Measurements from ENCODE around the gene ISLR.

The ISLR gene

DNA sequence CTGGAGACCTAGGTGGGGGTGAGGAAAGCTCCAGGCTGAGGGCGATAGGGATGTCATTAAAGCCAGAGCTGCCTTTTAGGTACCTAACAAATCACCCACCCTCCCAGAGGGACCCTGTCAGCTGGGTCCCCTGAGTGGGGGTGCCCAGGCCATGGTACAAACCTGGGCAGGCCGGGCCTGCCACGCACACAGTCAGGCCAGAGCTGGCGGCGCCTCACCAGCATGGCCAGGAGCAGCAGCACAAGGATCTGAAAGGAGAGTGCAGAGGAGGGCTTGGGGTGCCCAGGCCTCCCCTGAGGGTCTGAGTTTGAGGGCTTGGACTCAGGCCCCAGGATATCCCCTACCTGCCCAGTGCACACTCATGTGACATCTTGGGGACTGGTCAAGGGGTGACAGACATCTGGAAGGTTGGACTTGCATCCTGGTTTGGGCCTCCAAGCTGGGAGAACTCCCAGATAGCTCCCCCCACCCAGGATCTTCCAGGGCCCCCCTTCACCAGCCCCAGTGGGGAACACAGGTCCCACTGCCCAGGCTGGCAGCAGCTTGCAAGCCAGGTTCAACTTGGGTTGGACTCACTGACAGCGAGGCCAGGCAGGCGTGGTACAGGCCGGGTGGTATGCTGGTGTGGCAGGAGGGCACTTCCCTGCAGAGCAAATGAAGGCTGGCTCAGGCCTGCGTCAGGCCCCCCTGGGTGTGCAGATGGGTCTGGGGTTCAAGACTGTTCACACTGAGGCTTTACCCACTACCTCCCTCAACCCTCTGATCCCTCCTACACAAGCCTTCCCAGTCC is 23.9 kb downstream of the ISLR start:
- no peak for DNase-seq

DNA sequence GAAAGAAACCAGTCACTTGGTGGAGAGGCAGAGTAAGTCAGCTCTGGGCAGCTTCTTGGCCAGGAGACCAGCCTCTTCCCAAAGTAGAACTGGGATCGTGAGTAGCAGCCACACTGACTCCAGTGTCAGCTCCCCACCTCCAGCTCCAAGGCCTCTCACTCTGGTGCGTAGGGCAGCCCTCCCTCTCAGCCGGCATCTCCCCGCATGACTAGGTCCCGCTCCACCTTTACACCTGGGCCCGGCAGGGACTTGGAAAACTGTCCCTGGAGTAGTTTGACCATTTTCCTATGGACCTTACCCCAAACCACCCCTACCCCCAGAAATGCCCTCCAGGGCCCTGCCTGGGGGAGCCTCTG is 25.8 kb downstream of the ISLR start:
- DNase-seq: no peak

DNA sequence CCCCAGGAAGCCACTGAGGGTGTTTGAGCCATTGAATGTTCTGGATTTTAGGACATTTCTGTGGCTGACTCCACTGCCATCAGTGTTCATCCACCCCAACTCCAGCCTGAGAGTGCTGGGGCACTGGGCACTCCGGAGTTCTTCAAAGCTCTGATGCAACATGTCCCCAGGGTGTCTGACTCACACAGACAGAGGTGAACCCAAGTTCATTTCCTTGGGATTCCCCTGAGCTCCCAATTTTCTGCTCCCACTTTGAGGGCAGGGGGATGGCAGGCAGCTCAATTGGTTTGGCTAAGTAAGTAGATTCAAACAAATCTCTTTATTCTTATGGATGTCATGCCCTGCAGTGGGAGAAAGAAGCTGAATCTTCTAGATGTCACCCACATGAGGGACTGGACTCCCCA is 26.9 kb downstream of the ISLR start:
- peak; percentile 63 for DNase-seq

DNA sequence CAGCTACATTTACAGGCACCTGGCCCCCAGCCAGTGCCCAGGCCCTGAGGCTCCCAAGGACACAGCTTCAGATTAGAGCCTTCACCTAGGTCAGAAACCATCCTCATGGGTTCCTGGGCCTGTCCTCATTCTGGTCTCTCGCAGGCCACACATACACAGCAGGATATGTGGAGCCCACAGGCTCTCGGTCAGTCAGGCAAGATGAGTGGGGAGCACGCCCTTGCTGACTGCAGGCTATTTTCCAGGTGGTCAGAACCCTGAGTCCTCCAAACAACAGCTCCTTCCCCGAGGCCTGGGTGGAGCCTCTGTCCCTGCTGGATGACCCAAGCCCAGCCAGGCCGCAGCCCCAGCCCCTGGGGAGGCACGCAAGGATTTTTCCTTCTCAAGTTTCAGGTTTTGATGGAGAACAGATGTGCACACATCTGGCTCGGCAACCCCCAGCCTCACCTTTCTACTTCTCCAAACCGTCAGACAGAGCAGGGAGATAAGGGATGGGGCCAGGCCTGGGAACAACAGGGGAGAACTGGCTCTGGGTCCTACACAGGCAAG is 27.4 kb downstream of the ISLR start:
- peak; percentile 43 for DNase-seq

DNA sequence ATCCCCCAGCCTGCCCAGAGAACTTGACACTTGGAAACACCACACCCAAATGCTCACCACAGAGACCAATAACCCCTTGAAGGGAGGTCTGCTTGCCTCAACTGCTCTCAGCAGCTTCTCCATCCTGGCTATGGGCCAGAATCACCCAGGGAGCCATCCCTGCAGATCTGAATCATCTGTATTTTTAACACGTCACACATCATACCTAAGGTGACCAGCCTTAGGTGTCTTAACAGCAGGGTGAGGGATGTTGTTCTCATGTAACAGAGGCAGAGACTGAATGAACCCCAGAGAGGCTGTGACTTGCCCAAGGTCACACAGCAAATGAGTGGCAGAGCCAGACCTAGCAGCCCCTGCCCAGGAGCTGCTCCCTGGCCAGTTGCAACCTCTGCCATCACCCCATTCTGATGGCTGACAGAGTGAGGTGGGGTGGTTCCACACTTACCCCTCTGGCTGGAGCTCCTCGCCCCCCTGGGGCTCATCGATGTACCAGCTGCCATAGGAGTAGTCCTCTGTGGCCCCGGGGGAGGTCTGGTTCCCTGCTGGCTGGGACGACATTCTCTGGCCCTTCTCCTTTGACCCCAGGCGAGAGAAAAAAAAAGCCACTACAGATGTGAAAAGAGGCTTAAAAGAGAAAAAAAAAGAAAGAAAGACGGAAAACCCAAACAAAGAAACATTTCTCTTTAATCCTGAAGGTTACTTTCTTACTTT is 28.4 kb downstream of the ISLR start:
- DNase-seq: no peak

DNA sequence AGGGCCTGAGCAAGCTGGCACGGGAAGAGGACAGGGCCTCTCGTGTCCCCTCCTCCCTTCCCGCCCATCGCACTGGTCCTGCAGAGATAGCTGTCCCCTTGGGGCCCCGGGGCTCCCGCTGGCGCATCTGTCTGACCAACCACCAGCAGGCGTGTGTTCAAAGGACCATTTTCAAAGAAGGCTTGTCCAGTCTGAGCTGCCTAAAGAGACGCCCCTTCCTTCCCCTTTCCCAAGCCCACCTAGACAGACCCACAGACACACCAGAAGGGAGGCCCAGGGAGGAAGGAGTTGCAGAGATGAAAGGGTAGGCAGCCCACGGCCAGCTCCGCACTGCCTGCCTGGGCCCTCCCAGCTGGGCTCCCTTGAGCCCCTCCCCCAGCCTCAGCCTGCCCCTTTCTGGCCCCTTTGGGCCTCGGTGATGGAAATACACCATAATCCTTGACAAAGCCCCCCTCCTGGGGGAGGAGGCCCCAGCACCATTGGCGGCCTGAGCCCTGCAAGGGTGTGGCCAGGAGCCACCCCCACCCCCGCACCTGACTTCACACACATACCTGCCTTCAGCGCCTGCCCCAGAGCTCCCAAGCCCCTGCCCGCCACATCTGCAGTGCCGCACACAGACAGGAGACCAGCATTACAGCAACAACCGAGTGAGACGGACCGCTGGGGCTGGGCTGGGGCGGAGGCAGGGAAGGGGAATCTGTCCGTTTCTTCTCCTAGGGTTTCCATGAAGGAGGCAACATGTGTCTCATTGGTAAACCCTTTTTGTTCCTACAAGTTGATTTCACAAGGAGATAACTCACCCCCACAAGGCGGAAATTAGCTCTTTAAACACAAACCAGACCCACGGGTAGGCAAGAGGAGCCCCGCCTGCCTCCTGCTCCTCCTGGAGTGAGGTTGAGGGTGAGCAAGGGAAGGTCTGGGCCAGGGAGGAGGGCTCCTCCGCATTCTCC is 29.2 kb downstream of the ISLR start, which contains the start of gene STRA6:
STRA6 (minus strand) TSS at position 336 of the 950 bp plus-strand sequence. CDS start 520 bp downstream, outside the sequence.
- no peak for DNase-seq

DNA sequence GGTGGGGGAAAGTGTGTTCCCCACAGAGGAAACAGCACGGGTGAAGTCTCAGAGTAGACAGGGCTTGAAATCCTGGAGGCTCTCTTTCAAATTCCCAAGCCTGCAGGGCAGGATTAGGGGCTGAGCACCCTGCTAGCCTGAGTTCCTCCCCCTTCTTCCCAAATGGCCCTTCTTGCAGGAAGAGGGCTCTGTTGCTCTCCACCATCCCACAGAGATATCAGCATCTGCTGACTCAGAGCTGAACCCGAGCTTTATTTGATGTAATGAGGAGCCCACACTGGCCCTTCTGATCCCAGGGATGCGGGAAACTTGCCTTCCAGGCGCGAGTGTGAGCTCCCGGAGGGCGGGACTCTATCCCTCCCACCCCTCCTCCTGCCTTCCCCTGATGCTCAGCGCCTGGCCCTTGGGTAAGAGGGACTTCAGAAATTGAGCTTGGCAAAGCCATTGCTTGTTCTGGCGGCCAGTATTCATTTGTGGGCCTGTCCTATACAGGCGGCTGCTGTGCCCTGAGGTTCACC is 30.5 kb downstream of the ISLR start:
- peak; percentile 53 for DNase-seq

DNA sequence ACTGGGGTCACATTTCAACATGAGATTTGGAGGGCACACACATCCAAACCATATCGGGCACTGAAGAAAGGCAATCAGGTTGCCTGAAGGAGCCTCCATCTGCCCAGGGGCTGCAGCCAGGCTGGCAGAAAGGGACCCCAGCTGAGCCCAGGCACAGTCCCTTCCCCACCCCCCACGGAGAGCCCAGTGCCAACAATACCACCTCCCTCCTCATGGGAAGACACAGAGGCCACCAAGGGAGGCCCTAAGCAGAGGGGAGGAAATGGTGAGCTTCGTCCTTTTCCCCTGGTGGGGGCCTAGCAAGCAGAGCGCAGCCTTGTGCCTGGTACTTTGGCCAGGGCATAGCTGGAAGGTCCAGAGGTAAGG is 32.1 kb downstream of the ISLR start:
- DNase-seq: no peak

DNA sequence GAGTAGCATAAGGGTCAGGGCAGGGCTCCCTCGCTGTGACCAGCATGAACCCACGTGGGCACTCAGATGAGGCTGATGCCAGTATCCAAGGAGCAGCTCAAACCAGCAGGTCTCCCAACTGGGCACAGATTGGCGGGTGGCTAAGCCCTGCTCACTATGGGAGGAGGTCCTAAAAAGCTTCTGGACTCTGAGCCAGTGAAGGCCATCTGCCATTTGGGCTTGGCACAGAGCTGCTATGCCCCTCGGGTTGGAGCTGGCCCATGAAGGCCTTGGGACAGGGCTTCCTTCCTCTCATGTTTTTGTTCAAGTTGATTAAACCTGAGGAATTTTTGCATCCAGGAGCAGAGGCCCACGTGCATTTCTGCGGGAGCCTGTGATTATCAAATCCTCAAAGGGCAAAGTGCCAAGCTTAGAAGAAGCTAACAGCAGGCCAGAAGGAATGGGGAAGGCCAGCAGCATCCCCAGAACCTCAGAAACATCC is 33.3 kb downstream of the ISLR start:
- no peak for DNase-seq

DNA sequence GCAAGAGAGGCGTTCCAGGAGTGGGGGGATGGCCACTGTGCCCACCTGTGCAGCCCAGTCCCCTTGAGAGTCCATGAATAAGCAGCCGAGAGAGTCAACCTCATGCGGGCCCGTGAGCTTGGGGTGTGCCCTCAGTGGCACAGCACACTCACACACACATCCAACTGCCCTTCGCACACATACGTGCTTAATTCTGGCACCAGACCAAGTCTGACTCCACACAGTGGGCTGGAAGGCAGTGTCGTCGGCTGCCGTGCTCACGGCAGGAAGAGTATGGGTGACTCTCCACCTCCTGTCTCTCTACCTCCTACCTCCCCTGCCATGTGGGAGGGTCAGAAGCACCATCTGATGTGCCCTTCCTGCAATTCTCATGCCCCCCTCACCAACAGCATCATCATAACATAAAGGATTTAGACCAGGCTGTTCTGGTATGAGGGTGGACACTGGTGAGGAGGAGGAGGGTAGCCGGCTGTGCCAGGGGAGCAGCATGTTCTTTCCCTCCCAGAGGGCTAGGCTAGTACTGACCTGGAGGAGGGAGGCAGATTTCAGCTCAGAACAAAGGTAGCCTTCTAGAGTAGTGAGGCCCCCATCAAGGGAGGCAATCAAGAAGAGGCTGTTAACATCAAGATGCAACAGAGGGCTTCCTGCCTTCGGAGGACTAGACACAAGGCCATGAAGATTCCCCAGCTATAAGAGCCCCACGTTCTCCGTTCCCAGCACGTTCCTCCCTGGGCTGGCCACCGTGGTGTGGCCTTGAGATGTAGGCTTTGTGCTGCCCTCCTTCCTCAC is 34.3 kb downstream of the ISLR start:
- no peak for DNase-seq

DNA sequence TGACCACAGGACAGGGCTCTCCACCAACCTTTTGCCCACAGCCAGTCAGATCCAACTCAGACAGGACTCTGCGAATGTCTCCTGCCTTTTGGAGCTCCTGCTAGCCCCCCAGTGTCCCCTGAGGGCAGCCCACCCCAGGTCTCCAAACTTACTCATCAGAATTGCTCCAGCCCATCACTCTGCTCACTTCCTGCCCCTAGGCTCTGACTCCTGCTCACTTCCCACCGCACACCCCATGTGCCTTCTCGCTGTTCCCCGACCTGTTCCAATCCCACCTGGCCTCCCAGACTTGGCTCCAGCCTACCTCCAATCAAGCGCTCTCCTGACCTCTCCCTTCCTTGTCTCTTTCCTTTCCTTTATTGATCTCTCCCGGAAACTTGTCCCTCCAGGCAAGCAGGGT is 35.0 kb downstream of the ISLR start:
- no peak for DNase-seq

DNA sequence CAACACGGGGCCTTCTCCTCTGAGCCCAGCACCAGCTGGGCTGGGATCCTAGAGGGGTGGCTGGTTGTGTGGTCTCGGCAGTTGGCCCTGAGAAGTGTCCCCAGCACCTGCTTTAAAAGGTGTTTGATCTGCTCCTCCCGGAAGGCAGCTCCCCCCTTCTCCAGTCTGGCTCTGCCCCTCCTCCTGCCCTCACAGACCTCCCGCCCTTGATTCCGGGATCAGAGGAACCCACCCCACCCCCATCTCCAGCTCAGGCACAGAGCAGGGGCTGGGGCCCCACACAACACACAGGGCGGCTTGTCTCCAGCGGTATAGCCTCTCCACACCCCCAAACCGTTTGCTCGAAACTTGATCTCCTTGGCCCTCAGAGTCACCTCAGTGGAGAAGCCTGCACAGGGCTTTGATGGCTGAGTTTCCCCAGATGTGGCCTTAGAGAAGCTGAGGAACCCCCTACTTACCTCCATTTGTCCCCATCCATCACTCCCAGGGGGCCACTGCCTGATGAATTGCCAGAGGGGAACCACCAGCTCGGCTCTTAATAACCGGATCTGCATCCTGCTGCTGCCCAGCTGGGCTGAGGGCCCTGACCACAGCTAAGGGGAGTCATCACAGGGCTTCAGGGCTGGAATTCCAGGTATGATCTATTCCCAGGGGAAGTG is 35.5 kb downstream of the ISLR start:
- peak; percentile 65 for DNase-seq

DNA sequence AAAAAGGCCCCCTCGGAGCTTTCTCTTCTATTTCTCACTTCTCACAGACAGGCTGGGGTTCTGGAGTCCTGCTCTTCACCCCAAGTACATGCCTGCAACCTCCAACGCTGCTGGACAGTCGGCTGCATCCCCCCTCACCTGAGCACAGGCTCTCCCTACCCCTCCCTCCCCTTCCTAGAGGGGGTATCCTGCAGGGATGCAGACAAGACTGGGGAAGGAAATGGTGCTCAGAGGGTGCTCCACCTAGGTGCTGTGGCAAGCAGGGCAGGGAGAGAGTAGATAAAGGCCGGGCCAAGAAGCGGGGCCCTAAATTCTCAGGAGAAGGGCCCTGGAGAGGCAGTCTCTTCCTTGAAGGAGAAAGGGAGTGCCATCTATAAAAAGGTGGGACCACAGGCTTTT is 36.0 kb downstream of the ISLR start:
- no peak for DNase-seq

DNA sequence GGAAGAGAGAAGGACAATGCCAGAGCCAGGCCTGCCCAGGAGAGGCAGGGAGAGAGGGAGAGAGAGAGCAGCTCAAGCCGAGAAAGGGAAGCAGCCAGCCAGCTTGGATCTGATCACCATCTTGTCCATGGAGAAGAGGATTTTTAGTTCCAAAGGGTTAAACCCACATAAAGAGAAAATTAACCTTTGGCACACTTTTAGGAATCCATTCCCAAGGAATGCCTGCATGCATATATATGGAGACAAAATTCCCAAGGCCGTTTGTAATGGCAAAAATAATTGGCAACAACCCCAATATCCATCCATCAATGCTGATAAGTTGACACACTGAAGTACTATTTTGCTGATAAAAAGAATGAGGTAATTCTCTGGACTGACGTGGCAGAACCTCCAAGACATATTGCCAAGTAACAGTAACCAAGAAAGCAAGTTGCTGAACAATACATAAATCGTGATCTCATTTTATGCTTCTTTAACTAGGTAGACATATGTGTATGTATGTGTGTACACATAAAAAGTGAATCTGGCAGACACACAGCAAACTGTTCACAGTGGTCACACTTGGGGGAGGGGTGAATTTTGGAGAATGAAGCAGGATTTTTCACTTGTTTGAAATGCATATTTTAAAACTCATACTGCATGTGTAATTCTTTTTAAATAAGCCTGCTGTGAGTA is 36.6 kb downstream of the ISLR start:
- no peak for DNase-seq

DNA sequence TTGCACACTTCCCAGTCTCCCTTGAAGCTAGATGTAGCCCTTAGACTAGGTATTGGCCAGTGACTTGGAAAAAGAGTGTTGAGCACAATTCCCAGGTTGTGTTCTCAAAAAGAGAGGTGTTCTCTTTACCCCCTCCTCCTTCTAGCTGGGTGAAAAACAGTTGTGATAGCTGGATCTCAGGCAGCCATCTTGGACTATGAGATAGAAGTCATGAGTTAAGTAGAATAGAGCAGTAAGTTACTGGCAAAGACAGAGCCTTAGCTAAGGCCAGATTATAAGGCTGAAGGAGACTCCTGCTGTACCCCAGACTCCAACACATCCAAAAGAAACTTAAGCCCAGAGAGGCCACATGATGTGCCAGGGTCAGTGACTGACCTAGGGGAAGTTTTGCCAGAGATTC is 37.2 kb downstream of the ISLR start:
- no peak for DNase-seq

DNA sequence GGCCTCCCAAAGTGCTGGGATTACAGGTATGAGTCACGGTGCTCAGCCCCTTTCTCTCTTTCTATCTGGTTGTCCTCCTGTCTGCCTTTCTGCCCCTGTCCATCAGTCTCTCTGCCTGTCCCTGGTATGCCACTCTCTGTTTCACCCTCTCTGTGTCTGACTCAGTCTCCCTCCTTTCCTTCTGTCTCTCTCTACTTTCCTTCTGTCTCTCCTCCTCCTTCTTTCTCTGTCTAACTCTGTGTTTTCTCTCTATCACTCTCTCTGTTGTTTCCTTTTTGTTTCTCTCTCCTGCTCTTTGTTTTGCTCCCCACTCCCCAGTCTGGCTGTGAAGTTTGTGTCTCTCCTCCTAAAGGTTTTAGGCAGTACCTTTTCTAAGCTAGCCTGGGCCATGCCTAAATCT is 38.1 kb downstream of the ISLR start:
- DNase-seq: no peak

DNA sequence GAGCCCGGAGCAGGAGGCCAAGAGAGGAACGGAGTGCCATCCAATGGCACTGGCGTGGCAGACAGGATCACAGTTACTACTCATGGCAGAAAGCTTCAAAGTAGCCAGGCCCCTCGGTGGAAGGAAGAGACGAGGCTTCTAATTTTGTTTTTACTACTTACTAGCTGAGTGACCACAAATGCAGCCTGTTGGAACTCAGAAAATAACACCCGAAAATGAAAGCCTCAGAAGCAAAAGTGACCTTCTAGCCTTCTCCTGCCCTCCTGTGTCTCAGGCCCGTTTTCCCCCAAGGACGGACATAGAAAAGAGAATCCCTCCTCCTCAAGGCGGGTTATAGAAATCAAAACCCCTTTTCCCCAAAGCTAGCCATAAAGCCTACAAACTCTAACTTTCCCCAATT is 39.0 kb downstream of the ISLR start:
- no peak for DNase-seq

DNA sequence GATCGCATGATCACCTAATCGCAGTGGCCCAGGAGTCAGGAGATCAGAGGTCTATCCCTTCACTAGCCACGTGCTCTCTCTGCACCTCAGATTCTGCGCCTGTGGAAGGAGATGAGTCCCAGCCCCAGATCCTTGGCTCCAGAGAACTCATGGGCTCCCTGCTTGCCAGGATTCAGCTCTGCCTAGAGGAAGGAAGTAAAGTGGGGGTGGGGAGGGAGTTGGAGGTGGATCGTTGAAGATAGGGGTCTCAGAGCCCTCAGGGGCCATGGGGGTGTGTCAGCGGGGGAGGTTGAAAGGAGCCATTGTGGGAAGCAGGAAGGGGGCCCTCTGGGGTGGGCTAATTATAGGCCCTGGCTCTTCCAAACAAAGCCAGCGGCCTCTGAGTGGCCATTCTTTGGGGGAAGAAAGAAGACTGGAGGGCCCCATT is 40.4 kb downstream of the ISLR start:
- DNase-seq: no peak

DNA sequence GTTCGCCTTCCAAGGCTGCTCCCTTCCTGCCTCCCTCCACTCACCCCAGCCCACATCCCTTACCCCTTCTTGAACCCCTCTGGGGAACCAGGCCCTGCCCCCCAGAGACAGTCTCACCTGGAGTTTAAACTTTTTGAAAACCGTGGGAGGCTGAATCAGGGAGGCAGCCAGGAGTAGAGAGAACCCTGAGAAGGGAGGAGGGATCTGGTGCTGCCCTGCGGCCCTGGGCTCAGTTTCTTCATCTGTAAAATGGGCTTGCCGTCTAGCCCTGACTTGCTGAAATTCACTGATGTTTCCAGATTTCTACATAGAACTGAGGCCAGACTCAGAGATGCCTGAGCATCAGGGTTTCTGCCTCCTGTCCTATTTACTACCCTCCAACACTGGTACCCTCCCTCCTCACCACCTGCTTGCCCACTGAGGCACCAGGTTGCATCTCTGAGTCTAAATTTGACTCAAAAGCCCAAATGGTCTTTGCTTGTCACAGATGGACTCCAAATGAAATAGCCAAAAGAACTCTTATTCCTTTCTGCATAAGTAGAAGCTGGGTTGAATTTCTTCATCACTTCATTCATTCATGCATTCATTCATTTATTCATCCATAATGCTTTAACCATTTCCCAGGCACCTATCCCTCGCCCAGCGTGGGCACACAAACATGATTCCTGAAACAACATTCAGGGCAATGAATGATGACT is 41.0 kb downstream of the ISLR start:
- DNase-seq: no peak

DNA sequence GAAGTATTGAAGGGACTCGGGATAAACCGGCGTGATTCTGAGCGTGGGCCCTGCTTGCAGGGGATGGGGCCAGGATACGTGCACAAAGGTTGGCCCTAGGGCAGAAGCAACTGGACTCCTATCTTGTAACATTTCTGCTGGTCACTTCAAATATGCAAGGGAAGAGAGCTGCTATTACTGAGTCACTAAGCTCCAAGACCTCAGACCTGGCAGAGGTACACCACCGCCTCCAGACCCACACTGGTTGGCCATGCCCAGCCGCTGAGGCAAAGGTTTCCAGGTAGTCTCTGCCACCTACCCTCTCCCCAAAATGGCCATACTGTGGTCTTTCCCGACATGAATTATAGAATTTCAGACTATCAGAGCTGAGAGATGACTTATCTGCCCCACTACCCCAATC is 42.4 kb downstream of the ISLR start:
- DNase-seq: no peak
